Ramos (cell line): ENCODE measurements around the gene OAF.
"Not testable (repeated sequence)": the region's sequence is repeated elsewhere in the genome, so short reads cannot be mapped to it uniquely, and the experiment has no call there.

Experiments
- in situ Hi-C: fragments of 300-500 bp; cut with MboI; formaldehyde crosslinking; loops from one replicate; pipeline ENCODE4 v1.14.3; 2022; ENCODE audit warnings: low sequenced_read_pairs; ENCODE audit not compliant: unreplicated experiment

OAF gene

GRCh38 chr11:120210626-120211521 is at the start of gene OAF:
Gene OAF (plus strand): TSS chr11:120211032. CDS start chr11:120211280, 248 bp downstream.
- in situ Hi-C loops, result no loop called here

GRCh38 chr11:120167659-120168058 is 43.2 kb upstream of the OAF start:
- in situ Hi-C loops, result no loop called here

DNA sequence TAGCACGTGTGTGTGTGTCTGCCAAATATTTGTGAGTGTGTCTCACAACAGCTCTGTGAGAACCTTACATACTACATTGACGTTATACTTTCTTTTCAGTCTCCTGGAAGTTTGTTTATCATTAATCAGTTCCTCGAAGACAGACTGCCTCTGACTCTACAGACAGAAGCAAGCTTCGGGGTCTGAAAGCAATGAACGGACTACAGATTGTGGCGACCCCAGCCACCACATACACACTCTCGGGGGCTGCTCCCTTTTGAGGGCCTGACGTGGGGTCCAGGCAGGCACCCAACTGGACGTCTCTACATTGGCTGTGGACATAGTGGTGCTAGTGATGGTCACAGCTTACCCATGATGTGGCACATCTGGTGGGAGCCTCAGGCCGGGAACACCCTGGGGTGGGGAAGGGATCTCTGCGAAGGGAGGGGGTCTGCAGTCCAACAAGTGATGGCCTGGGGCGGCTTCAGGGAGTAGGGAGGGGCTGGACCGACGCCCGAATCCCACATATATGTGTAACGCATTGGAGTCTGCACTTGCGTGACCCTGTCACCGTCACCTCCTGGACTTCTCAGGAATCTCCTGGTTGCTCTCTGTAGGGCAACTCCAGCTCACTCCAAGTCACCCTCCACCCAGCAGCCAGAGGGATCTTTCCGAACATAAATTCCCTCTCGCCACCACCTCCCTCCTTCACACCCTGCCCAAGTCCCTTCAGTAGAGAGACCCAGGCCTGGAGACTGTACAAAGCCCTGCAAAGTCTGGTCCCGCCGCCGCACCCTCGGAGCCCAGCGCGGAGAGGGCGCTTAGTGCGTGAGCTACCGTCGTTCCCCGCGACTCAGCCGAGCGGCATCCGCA is 42.5 kb upstream of the OAF start:
- in situ Hi-C loops, result no loop called here

DNA sequence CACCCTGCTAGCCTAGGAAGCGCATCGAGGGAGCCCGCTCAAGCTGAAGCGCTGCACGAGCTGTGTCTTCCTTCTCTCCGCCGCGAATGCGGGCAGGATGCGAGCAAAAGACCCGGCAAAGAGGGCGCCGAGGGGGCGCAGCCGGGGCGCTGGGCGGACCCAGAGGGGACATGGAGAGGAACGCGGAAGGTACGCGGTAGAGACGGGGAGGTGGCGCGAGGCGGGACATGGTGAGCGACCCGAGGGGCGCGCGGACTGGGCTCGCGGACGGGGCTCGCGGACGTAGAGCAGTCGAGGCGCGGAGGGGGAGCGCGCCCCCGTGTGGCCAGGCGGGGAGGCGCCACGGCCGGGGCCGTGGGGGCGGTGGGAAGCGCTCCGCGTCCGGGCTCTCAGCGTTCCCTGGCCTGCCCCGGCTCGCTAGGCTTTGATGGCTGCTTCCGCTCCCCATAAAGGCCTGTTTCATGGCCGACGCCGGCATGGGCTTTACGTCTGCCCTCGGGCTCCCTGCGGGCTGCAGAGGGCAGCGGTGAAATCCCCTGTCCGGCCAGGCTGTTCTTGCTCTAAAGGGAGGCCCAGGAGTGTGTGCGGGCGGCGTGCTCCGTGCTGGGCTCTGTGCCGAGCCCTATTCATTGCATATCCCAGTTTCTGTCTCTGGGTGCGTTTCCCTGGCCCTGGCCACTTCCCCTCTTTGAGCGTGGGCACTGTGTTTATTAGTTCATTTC is 41.7 kb upstream of the OAF start:
- in situ Hi-C loops, result no loop called here

DNA sequence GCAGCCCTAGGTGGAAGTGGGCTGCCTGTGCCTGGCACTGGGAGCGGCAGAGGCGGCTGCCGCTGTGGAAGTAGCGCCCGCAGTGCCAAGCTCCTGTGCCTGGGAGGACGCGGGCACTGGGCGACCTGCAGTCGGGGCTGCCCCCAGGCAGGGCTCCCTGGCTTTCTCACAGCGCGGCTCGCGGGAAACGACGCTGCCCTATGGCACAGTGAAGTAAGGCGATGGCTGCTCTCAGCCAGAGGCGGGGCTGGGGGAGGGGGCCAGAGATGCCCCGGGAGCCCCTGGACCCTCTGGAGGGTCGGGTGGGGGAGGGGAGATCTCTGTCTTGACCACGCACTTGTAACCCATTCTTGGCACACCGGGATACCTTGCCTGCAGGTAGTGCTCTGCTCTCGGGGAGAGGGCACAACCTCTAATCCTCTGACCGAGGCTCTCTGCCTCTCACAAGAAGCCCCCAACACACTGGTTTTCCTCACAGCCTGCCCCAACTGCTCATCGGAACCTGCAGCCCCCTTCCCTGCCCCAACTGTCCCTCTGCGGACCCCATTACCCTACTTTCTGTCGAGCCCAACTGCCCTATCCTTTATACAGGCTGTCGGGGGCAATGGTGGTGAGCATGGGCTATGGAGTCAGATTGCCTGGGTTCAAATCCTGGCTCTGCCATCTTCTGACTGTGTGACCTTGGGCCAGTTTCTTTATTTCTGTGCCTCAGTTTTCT is 40.7 kb upstream of the OAF start:
- in situ Hi-C loops, result no loop called here

GRCh38 chr11:120170741-120171261 is 40.0 kb upstream of the OAF start:
- in situ Hi-C loops, result no loop called here

DNA sequence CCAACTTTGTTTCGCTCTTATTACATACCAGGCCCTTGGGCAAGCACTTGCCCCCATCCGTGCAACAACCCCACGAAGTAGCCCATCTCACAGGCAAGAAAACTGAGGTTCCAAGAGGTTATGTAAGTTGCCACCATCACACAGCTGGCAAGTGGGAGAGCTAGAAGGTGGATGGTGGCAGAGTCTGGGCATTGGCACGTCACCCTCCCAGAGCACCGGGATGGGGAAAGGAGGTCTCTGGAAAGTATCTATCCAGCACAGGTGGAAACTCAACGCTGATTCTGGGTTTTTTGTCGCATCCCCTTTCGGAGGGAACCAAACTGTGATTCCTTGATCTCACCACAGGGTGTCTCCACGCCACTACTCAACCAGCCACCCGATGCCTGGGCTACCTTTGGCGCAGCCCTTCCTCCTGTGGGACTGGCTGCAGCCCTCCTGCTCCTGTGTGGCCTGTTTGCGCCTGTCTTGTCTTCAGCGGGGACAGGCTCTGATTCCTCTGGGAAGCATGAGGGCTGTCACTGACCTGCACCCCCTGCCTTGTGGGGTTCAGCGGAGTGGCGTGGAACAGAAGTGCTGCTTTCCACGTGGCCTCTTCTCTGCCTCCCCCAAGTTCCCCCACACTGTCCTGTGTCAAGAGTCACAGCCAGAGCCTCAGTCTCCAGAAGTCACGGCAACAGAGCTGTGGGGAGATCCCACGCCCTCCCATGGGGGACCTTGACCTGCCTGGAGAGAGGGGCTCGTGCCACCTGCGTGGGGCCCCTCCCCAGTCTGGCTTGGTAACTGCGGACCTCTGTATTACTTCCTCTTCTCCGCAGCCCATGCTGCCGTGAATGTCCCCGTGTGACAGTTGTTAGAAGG is 38.5 kb upstream of the OAF start:
- in situ Hi-C loops, result no loop called here

- in situ Hi-C loops, result no loop called here
These were observed 37.7 kb upstream of the OAF start for GRCh38 chr11:120173019-120173705.

GRCh38 chr11:120173807-120174206 is 37.0 kb upstream of the OAF start:
- in situ Hi-C loops, result no loop called here

- in situ Hi-C loops, result no loop called here
These were observed 36.0 kb upstream of the OAF start for GRCh38 chr11:120174866-120175265.

GRCh38 chr11:120178561-120179056 is 32.2 kb upstream of the OAF start:
- in situ Hi-C loops, result no loop called here

- in situ Hi-C loops, result no loop called here
These were observed 31.7 kb upstream of the OAF start for GRCh38 chr11:120179057-120179672.

GRCh38 chr11:120180063-120180462 is 30.8 kb upstream of the OAF start:
- in situ Hi-C loops, result not testable (repeated sequence)

DNA sequence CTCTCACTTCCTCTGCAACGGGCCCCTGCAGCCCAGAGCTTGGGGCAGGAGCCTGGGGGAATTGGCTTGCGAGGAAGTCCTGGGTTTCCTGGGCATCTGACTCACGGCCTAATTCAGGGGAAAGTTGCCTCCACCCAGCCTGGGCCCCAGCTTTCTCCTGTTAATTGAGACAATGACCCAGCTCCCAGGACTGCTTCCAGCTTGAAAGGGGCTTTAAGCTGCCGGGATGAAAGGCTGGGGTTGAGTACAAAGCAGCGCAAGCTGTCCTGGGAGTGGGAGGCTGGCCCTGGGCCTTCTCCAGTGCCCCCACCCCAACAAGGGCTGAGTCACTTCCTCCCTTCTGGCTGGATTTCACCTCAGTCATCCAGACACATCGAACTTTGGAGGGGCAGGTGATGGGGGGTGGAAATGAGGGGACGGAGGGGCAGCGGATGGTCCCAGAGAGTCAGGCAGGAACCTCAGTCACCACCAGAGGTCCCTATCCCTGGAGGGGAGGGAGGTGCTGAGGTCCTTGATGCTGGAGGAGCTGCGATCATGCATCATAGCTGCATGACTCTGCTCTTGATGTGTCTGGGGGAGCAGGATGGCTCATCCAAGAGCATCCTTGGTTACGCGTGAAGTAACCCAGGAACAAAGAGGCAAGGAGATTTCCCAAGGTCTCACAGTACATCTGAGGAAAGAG is 30.1 kb upstream of the OAF start:
- in situ Hi-C loops, result no loop called here

DNA sequence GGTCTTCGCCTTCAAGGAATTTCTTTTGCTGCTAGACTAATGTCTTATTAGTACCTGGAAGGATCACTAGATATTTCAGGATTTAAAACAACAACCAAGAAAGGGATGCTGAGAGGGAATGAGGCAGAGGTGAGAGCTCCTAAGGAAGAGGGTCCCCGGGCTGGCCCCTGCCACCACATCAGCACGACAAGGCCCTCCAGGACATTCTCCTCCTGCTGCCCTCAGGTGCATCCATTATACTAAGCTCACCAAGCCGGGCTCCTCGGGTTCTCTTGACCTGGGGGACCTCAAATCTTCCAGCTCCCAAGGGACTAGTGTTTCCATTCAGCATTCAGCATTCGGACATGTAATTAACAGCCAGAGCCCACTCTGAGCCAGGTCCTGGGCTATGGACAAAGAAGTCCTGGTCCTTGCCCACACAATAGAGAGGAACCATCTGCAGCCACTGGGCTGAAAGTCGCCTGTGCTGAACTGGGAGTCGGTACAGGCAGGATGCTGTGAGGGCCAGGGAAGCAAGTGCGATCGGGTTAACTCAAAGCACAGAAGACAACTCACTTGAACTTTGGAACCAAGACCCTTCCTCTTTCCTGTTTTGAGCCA is 29.4 kb upstream of the OAF start:
- in situ Hi-C loops, result no loop called here

- in situ Hi-C loops, result no loop called here
These were observed 28.5 kb upstream of the OAF start for GRCh38 chr11:120182372-120182771.
